CD4-positive, alpha-beta T cell treated with Interferon gamma for 1 hour (primary cell): ENCODE measurements around the gene MMP11.

Experiments
- DNase-seq: peaks from one replicate; pipeline ENCODE4 v3.0.0-alpha.2; 2020

MMP11 gene

DNA sequence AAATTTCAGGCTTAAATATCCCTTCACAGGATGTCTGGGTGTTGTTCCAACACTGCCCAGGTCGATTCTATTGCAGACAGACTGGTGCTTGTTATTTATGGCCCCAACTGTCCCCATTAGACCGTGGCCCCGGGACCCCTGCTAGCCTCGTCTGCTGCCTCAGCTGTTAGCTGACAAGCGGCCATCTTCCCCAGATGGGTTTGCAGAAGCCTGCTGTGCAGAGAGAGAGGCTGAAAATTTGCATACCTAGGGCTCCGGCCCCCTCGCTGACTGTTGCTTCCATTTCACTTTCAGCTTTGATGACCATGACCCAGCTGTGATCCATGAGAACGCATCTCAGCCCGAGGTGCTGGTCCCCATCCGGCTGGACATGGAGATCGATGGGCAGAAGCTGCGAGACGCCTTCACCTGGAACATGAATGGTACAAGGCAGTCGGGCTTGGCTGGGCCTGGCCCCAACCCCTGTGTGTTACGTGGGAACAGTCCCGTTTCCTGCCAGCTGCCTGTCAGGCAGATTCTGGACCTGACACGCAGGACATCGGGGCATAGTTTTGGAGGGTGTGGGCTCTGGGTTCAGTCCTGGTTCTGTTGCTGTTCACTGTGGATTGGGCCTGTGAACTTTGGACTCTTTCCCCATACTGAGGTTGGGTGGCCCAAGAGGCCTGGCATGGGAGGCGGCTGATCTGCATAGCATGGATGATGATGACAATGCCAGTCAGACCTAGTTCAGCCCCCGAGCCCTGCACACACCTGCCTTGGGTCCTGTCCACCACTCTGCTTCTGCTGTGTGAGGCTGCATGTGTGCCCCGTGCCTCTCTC lies 30.6 kb downstream of the MMP11 start:
- no peak for DNase-seq

DNA sequence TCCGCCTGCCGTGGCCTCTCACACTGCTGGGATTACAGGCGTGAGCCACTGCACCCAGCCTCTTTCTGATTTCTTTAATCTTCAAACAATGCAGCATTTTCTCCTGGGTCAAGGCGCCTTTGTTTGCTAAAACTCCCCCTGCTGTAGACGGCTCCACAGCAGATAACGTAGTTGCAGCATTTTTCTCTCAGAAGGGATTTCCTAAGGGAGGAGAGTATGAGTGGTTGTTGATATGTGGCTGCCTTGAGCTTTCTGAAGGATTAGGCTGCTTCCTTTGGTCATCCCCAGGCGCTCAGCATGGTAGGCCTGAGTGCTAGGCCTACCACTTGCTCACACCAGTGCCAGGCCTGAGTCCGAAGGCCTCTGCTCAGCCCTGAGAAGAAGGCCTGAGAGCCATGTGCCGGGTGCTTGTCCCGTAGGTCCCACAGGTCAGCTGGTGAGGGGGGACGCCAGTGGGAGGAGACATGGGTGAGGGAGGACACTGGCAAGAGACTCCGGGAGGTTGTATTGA lies 32.2 kb downstream of the MMP11 start:
- DNase-seq: no peak

DNA sequence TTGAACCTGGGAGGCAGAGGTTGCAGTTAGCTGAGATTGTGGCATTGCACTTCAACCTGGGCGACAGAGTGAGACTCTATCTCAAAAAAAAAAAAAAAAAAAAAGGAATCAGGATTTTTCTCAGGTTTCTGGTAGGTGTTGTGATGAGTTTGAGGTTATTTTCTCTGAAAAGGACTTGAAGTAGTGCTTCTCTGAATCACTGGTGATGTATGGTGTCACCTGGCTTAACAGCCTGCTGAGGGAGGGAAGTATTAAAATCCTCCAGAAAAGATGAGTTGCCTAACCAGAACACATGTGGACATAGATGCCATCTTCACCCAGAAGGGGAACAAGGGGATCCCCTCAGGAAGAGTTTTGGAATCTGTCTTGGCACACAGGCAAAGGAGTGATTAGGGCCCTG lies 34.2 kb downstream of the MMP11 start:
- no peak for DNase-seq

DNA sequence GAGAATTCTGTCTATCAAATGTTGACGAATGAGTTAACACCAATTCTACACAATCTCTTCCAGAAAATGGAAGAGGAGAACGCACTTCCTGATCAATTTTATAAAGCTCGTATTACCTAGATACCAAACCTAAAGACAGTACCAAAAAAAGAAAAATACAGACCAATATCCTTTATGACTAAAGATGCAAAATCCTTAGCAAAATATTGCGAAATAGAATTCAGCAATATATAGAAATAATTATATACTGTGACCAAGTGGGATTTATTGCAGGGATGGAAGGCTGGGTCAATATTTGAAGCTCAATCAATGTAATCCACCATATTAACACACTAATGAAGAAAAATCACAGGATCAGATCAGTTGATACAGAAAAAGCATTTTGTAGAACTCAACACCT lies 39.7 kb downstream of the MMP11 start:
- no peak for DNase-seq

DNA sequence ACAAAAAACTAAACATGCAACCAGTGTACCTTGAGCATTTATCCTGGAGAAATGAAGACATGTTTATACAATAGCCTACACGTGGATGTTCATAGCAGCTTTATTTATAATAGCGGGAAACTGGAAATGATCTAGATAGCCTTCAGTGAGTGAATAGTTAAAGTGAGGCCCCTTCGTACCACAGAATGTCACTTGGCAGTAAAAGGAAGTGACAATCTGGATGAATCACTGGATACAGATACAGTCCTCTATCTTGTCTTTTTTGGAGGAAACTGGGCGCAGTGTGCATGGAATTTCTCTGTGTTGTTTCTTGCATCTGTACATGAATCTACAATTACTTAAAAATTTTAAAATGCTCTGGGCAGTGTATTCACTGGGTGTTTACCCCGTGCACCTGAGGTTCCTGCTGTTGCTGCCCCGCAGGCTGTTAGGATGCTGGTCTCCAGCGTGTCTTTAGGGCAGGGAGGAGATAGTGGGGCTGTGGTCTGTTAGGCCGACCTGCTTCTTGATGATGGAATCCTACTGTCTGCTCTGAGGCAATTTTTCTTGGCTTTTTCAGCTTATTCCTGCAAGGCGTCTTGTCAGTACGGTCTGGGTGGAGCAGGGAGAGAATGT lies 43.0 kb downstream of the MMP11 start:
- DNase-seq: no peak

DNA sequence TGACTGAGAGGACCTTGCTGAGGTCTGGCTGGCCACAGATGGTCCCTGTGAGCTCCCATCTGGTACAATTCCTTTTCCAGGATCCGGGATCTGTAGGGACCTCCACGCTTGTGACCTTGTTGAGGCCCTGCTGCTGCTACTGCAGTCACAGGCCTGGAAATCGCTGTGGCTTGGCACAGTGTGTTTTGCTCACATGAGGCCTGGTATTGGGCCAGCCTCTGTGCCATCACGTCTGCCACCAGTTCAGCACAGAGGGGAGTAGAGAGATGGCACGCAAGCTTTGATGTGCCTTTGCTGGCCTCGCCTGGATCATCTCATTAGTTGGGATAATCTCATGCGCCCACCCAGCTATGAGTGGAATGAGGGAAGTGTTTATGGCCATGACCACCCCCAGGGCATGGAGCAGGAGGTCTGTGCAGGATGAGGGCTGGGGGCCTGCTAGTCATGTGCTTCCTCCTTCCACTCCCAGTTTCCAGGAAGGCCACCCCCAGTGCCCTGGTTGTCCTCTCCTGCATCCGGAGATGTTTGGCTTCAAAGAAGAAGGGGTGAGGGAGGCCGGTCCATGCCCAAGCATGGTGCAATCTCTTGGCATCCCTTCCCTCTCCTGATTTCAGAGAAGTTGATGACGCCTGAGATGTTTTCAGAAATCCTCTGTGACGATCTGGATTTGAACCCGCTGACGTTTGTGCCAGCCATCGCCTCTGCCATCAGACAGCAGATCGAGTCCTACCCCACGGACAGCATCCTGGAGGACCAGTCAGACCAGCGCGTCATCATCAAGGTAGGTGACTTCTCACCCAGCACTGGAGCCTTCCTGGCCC lies 43.7 kb downstream of the MMP11 start:
- DNase-seq: no peak

DNA sequence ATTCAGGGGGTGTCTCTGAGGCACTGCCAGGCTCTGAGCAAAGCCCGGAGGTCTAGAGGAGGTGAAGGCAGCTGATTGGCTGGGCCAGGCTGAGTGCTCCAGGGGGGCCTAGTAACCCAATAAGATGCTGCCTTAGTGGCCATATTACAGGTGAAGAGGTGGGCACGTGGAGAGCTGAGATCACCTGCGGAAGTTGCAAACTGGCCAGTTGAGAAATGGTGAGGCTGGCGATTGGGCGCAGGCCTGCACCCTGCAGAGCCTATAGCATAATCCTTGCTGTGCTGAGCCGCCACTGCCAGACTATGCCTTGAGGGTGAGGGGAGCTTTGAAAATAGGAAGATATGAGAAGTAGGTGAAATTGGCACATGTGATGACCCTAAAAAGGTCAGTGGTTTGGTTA lies 44.5 kb downstream of the MMP11 start:
- no peak for DNase-seq

DNA sequence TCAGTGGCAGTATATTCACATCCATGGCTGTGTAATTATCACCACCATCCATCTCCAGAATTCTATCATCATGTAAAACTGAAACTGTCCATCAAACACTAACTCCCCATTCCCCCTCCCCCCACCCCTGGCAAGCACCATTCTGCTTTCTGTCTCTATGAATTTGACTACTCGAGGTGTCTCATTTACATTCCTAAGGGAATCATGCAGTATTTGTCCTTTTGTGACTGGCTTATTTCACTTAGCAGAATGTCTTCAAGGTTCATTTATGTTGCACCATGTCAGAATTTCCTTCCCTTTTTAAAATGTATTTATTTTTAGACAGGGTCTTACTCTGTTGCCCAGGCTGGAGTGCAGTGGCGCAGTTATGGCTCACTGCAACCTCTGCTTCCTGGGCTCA lies 45.9 kb downstream of the MMP11 start:
- no peak for DNase-seq

DNA sequence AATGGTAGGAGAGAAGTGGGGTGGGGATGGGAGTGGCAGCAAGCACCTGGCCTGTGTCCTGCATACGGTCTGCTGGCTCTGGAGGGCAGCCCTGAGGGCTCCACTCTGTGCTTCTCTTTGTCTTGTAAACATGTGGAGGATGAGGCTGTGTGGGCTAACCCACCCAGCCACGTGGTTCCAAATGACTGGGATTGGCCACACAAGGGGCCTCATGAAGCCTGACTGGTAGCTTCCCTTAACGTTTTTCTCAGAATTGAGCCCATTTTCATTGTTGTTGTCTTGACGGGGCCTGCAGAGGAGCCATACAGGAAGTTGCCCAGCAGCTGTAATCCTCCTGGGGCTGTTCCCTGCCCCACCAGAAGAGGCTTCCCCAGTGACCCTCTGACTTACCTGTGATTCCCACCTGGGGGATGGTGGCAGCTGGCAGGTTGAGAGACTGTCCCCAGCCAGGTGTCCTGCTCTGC lies 48.1 kb downstream of the MMP11 start:
- DNase-seq: no peak

DNA sequence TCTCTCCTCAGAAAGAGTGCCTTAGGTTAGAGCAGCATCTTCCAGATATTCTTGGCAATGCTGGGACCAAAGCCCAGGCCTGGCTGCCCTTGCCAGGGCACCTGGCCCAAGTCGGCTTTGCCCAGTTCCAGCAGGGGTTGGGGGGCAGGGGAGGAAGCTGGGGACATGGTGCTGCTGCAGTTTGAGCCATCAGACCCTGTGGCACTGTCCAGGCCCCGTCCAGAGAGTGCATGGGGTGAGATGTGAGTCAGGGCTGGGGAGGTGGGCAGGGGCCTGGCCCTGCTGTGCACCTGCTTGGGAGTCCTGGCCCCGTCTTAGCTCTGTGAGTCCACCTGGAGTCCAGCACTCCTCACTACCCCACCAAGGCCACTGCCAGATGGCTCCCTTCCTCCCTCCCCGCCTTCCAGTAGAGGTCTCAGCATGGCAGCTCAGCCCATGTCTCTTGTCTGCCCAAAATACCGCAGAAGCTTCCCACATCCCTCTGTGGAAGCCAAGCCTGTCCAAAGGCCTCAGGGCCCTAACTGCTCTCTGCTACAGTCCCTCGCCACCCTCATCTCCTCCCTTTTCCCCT lies 49.5 kb downstream of the MMP11 start:
- DNase-seq: no peak

DNA sequence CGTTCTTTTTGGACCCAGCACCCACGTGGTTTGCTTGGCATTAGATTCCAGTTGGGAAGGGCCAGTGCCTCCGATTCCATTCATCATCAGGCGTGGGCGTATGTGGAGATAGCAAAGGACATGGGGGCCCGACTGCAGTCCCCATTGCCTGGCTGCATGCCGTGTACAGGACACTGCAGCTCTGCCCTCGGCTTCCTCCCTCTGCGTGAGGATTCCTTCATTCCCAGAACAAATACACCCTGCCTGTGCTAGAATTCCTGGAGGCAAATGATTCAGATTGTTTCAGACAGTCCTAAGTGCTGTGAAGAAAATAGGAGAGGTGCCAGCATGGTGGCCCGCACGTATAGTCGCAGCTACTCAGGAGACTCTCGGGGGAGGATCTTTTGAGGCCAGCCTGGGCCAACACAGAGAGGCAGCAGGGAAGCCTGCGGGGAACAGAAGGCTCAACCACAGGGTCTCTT lies 50.7 kb downstream of the MMP11 start:
- no peak for DNase-seq

DNA sequence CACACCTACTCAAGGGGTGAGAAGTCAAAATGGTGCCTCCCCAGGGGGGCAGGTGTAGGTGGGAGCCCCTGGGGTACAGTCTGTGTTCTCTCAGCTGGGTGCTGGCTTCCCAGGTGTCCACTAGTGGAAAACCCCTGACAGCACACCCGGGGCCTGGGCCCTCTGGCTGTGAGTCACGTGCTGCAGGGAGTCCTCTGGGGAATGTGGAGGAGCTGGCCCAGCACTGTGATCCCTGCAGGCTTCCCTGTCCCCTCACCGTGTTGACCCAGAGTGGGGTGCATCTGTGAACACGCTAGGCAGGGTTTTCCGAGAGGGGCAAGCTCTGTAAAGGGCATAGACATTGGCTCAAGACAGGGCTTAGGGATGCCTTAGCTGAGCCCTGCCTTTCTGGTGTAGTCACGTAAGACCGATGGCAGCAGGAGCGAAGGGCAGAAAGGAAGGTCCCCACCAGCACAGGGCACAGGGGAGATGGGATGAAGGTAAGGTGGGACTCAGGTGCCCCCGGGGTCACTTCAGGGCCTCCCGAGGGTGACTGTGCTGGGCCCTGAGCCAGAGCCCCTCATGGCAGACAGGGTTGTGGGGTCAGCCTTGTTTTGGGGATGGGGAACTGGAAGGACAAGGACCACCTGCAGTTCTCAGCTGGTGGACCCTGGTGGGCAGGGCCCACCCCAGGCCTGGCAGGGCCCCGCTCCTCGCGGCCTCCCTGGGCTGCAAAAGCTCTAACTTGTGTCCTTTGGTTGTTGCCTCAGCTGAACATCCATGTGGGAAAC lies 52.0 kb downstream of the MMP11 start:
- no peak for DNase-seq

DNA sequence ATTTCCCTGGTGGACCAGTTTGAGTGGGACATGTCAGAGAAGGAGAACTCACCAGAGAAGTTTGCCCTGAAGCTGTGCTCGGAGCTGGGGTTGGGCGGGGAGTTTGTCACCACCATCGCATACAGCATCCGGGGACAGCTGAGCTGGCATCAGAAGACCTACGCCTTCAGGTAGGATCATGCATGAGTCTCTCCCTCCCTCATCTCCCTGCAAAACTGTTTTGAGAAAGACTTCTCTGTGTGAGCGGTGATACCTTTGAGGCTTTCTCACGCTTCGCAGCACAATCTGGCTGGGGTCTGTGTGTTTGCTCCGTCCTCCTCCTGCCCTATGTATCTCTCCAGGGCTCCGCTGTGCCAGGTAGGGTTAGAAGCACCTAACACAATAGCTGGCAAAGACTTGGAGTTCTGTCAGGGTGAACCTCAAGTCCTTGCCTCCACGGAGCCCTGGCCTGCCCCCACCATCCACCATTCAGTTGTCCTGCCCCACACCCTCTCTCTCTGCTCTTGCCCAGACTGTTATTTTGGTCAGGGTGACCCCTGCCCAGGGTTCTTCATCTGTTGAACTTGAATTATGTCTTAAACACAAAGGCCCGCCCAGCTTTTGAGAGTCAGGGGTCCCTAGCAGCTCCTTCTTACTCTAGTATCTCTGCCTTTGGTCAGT lies 52.7 kb downstream of the MMP11 start:
- no peak for DNase-seq

DNA sequence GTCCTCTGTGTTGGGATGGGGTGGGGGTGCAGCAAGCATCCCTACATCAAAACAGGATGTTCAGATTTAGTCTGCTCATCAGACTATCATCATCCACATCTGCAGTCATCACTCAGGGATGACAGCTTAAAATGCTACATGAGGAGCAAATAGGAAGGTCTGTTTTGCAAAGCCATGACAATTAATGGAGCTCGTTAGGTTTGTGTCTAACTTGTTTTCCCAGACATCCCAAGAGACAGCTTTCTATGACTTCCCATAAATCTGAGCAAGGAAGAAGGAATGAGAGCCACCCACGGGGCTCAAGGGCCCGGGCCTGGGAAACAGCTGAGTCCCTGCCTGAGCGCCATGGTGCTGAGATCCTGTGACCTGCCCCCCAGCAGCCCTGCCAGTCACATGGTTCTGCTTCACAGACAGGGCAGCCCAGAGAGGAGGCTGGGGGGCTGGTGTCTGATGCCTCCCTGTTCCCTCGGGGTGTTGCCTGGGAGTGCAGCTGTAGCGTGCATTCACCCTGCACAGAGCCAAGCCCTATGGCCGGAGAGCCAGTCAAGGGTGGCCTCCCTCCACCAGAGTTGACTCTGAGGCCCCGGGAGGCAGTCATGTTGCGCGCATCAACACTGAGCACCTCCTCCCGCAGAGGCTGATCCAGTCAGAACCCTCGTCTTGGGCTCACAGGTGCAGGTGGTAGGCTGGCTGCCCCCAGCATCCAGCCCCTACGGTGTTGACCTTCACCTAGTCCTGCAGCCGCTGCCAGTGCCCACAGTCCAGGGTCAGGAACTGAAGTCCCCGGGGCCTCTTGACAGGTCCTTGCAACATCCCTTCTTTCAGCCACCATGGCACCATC lies 54.1 kb downstream of the MMP11 start:
- DNase-seq: no peak

DNA sequence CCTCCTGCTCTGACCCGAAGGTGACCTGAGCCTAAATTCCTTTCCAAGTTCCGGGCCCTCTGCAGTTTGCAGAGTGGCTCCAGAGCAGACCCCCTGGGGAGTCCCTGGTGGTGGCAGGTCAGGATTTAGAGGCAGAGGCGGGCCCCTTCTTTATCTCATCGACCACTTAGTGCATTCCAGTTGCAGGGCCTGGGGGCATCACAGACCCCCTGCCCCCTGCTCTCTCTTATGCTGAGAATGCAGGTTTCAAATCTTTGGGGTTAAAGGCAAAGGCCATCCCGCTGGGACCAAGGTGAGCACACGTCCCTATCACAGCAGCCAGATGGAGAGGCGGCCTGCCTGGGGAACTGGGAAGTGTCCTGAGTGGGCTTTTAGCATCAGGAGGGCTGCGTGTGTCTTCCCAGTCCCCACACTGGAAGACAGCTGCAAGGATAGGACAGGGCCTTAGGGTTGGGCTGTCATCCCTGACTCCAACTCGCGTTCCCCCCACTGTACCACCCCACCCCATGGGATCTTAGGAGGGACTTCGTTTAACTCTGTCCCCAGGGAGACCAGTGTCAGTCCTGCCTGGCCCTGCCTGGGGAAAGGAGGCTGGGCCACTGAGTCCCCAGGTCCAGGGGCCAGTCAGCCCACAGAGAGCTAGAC lies 54.8 kb downstream of the MMP11 start:
- DNase-seq: no peak

DNA sequence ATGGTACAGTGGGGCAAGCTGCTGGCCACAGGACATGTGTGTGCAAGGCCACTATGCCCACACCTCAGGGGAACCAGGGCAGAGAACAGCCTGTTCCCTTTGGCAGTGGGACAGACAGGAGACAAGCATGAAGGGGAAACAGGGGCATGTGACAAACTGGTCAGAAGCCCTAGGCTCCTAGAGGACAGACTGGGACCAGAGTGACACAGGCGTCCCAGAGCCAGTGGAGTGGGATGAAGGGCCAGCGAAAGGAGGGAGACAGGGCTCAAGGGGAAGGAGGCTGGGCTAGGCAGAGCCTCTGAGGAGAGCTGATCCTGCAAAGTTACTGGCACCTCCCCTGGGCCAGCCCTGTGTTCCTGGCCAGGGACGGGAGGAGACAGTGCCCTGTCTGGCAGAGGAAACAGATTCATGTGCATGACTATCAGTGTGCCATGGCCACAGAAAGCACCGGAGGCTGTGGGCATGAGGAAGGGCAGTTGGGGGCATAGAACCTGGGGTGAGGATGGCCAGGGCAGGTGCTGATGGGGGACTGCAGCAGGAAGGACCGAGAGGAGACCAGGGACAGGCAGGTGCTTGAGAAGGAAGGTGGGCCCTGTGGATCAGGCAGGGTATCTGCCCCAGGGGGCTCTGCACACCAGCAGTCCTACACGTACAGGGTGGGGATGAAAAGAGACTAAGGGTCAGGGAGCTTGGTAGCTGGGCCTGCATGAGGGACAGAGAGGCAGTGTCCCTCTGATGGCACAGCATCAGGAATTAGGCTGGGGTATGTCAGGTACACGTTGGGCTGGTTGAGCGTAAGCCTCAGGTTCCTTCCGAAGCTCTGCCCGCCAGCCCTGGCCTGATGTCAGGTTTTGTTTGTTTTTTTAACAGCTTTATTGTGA lies 56.4 kb downstream of the MMP11 start:
- DNase-seq: no peak

DNA sequence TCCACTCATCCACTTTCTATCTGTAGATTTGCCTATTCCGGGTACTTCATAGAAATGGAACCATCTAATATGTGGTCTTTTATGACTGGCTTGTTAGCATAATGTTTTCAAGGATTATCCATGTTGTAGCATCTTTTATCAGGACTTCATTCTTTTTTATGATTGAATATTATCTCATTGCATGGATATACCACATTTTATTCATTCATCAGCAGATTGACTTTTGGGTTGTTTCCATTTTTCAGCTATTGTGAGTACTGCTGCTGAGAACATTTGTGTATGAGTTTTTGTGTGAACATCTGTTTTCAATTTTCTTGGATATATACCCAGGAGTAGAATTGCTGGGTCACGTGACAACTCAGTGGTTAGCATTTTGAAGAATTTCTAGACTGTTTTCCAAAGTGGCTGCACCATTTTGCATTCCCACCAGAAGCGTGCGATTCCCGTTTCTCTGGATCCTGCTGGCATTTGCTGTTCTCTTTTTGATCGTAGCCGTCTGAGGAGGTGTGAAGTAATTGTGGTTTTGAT lies 57.3 kb downstream of the MMP11 start:
- DNase-seq: no peak

DNA sequence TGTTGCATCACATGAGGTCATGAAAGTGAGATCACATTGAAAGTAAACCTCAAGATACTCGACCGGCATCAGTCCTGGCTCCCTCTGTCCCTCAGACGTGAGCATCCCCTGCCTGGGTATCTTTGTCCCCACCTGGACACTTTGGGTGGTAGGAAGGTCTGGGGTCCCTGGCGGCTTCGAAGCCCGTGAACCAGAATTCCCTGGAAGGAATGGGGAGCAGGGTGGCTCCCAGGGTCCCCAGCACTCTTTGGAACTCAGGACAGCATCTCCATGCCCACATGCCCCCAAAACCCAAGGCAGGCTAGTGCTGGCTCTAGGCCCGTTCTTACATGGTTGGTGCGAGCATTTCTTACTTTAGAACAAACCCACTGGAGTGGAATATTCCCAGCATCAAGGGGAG lies 58.6 kb downstream of the MMP11 start:
- DNase-seq: no peak

DNA sequence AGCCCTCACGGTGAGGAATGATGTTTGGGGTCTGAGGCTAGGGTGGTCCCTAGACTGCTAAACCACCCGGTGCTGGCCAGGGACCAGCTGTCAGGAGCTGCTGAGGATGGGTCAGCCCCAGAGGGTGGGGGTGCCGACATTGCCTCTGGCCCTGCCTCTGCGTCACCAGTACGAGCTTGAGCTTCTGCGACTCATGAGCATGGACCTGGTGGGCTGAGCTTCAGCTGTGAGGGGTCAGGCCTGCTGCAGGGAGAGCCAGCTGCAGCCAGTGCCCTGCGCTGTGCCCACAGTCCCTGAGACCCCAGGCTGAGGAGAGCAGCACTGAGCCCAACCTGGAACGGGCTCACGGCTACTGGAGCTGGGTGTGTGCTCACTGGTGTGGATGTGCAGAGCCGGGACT lies 59.1 kb downstream of the MMP11 start:
- no peak for DNase-seq
